IMR-90 (cell line): ENCODE measurements around the gene LAMB1. TPM values are rescaled to one million over a fixed set of nuclear protein-coding genes. Genes with fewer than 3 reads are reported as not detected.
"Not testable (repeated sequence)": the region's sequence is repeated elsewhere in the genome, so short reads cannot be mapped to it uniquely, and the experiment has no call there.

Experiments
- ATAC-seq: fragments of 200-7000 bp; cut with Tn5 transposase; 2 replicates; pipeline ENCODE4 v1.9.1; 2020; ENCODE audit warnings: low read depth, mild to moderate bottlenecking, moderate library complexity
- BruUV-seq: library from RNA; stranded (reverse); fragments of 400-500 nt; replicated peaks from 2 replicates; lab custom pipeline; 2021; lab: Mats Ljungman, UMichigan
- CTCF ChIA-PET: fragments of 300-600 bp; formaldehyde crosslinking; extraction: SDS; loops from one replicate; lab custom pipeline; 2021; ENCODE audit warnings: antibody characterized with exemption; lab: Yijun Ruan, JAX
- POLR2A ChIA-PET: fragments of 300-600 bp; sonication (Branson Sonifier 250); formaldehyde crosslinking; loops from one replicate; lab custom pipeline; 2022; ENCODE audit warnings: antibody characterized with exemption; ENCODE audit not compliant: unreplicated experiment; lab: Charles Lee
- DNase-seq: peaks from one replicate; pipeline ENCODE4 v3.0.0; 2013
- H2AFZ ChIP-seq: replicated peaks from 2 replicates; pipeline ENCODE3; 2013; ENCODE audit warnings: low read length, mild to moderate bottlenecking; ENCODE audit not compliant: poor library complexity
- H2AK5ac ChIP-seq: 2 replicates; pipeline ENCODE4 v1.6.1; 2013; ENCODE audit warnings: low read depth, low read length, inconsistent platforms
- H2AK9ac ChIP-seq: replicated peaks from 2 replicates; pipeline ENCODE3; 2013; ENCODE audit warnings: mild to moderate bottlenecking, low read depth, low read length, moderate library complexity; ENCODE audit not compliant: poor library complexity
- H2BK120ac ChIP-seq: 2 replicates; pipeline ENCODE4 v1.6.1; 2013; ENCODE audit warnings: low read depth, low read length, inconsistent platforms
- H2BK15ac ChIP-seq: 3 replicates; pipeline ENCODE4 v1.6.1; 2013; ENCODE audit warnings: low read depth, low read length, inconsistent platforms
- H2BK20ac ChIP-seq: 2 replicates; pipeline ENCODE4 v1.6.1; 2013; ENCODE audit warnings: low read depth, mild to moderate bottlenecking, inconsistent platforms, low read length, moderate library complexity
- H2BK5ac ChIP-seq: 2 replicates; pipeline ENCODE4 v1.6.1; 2013; ENCODE audit warnings: mild to moderate bottlenecking, low read depth, low read length, inconsistent platforms; ENCODE audit not compliant: poor library complexity, severe bottlenecking
- H3K14ac ChIP-seq: replicated peaks from 2 replicates; pipeline ENCODE4 v1.6.1; 2013; ENCODE audit warnings: low read depth, low read length, inconsistent platforms
- H3K18ac ChIP-seq: 2 replicates; pipeline ENCODE4 v1.6.1; 2013; ENCODE audit warnings: low read depth, low read length, control low read depth
- H3K23ac ChIP-seq: 2 replicates; pipeline ENCODE4 v1.6.1; 2013; ENCODE audit warnings: low read depth, low read length, inconsistent platforms
- H3K27ac ChIP-seq: 2 replicates; pipeline ENCODE4 v1.5.1; 2013; ENCODE audit warnings: mild to moderate bottlenecking, control low read depth, low read length; ENCODE audit not compliant: insufficient read depth
- H3K27me3 ChIP-seq: 2 replicates; pipeline ENCODE4 v1.6.1; 2013; ENCODE audit warnings: low read length; ENCODE audit not compliant: control insufficient read depth, insufficient read depth
- H3K36me3 ChIP-seq: 2 replicates; pipeline ENCODE4 v1.6.1; 2013; ENCODE audit warnings: low read length, mixed read lengths; ENCODE audit not compliant: control insufficient read depth, insufficient read depth
- H3K4ac ChIP-seq: 2 replicates; pipeline ENCODE4 v1.6.1; 2013; ENCODE audit warnings: low read depth, low read length, inconsistent platforms
- H3K4me1 ChIP-seq: 2 replicates; pipeline ENCODE4 v1.6.1; 2013; ENCODE audit warnings: low read length, mixed read lengths; ENCODE audit not compliant: control insufficient read depth, insufficient read depth
- H3K4me2 ChIP-seq: 2 replicates; pipeline ENCODE4 v1.6.1; 2013; ENCODE audit warnings: low read depth, mild to moderate bottlenecking, control low read depth, low read length, moderate library complexity
- H3K4me3 ChIP-seq: 2 replicates; pipeline ENCODE4 v1.5.1; 2013; ENCODE audit warnings: low read depth, mild to moderate bottlenecking, control low read depth, low read length, moderate library complexity; ENCODE audit not compliant: insufficient read depth
- H3K56ac ChIP-seq: 2 replicates; pipeline ENCODE4 v1.6.1; 2013; ENCODE audit warnings: low read length, inconsistent platforms; ENCODE audit not compliant: insufficient read depth; ENCODE audit errors: extremely low read depth
- H3K79me1 ChIP-seq, 2 experiments: 2 replicates each; pipeline ENCODE4 v1.6.1; 2013; ENCODE audit warnings: low read length in 2 of 2, inconsistent platforms in 1 of 2, low read depth in 1 of 2
- H3K9ac ChIP-seq: 2 replicates; pipeline ENCODE4 v1.6.1; 2013; ENCODE audit warnings: low read depth, low read length, control low read depth
- H3K9me1 ChIP-seq: 2 replicates; pipeline ENCODE4 v1.6.1; 2013; ENCODE audit warnings: low read length, inconsistent platforms; ENCODE audit not compliant: insufficient read depth
- H3K9me3 ChIP-seq: 2 replicates; pipeline ENCODE4 v1.6.1; 2013; ENCODE audit warnings: low read length; ENCODE audit not compliant: control insufficient read depth, insufficient read depth
- H4K20me1 ChIP-seq: 2 replicates; pipeline ENCODE4 v1.6.1; 2013; ENCODE audit warnings: low read length, inconsistent platforms; ENCODE audit not compliant: insufficient read depth
- H4K5ac ChIP-seq: 2 replicates; pipeline ENCODE4 v1.6.1; 2013; ENCODE audit warnings: mild to moderate bottlenecking, low read depth, low read length, control low read depth
- H4K8ac ChIP-seq, 2 experiments: 2 replicates each; pipeline ENCODE4 v1.6.1; 2013; ENCODE audit warnings: low read depth in 2 of 2, low read length in 2 of 2, control low read depth in 1 of 2, inconsistent platforms in 1 of 2
- H4K91ac ChIP-seq: 2 replicates; pipeline ENCODE4 v1.6.1; 2013; ENCODE audit warnings: low read depth, low read length, inconsistent platforms; ENCODE audit not compliant: insufficient read depth
- WGBS, 2 experiments: methylation state at CpG; one replicate each; pipeline versions ENCODE4 v1.1.5 to v1.1.7; 2013; ENCODE audit warnings: missing lambda C conversion rate in 2 of 2; ENCODE audit not compliant: insufficient read length in 1 of 2; ENCODE audit errors: extremely low coverage in 2 of 2; 5-methylcytosine and 5-hydroxymethylcytosine counted together
- dilution Hi-C: fragments of 300-500 bp; cut with HindIII; formaldehyde crosslinking; loops from one replicate; pipeline ENCODE4 v1.14.3; 2018; ENCODE audit warnings: low sequenced_read_pairs; ENCODE audit not compliant: unreplicated experiment
- in situ Hi-C: fragments of 300-500 bp; cut with MboI; formaldehyde crosslinking; loops from 3 replicates; pipeline ENCODE4 v1.14.3; 2019; ENCODE audit warnings: low sequenced_read_pairs, inconsistent platforms, mixed read lengths
- intact Hi-C: fragments of 100-400 bp; cut with micrococcal nuclease; formaldehyde crosslinking; loops from 2 replicates; pipeline ENCODE4 v1.10.0; 2022
- polyA plus RNA-seq, 3 experiments: library from polyadenylated mRNA; depleted of rRNA; stranded (reverse); fragments of >200 nt; gene quantifications; 2 replicates each; pipeline ENCODE4 v1.2.3, GENCODE V29; 2012; ENCODE audit warnings: low replicate concordance in 1 of 3
- total RNA-seq: library from RNA; depleted of rRNA; stranded (reverse); fragments of >200 nt; gene quantifications from 2 replicates; pipeline ENCODE4 v1.2.3, GENCODE V29; 2012

Gene LAMB1
- total and polyA plus RNA-seq, 2 of the 4 experiments (the other 2 are of a cell fraction), result 114 to 117 TPM

- H3K27me3 ChIP-seq, H2AFZ ChIP-seq, H2BK15ac ChIP-seq, dilution Hi-C loops, H3K4me1 ChIP-seq, H2BK120ac ChIP-seq, CTCF ChIA-PET, H3K27ac ChIP-seq, BruUV-seq, H2BK20ac ChIP-seq, H4K5ac ChIP-seq, H2AK5ac ChIP-seq, H3K4ac ChIP-seq, H3K56ac ChIP-seq, H2AK9ac ChIP-seq, H4K91ac ChIP-seq, H3K9me1 ChIP-seq, H3K9ac ChIP-seq, POLR2A ChIA-PET, intact Hi-C loops, ATAC-seq, H3K4me3 ChIP-seq, in situ Hi-C loops, H2BK5ac ChIP-seq, H3K9me3 ChIP-seq, DNase-seq, H3K36me3 ChIP-seq, H3K18ac ChIP-seq: not testable (repeated sequence)
- no CpG with 5 or more reads among the region's 8 CpGs for WGBS, 2 experiments
- Histone ChIP-seq H4K20me1 (peaks cover 22% of the 10 kb centered on the region), H3K23ac (peak overlapping the region; percentile 58; the same call in 1 of the 2 replicates), H3K4me2 (peak overlapping the region; percentile 86), H3K79me1 (peaks cover 26 to 37% of the 10 kb centered on the region in 2 experiments; a peak in 3 of 4 replicates), H3K14ac (peak overlapping the region; percentile 93; the same call in 1 of the 2 replicates), H4K8ac (0 out of 4 replicates have a peak overlapping the region, but pooled peaks of 1 of the 2 experiments have one; percentile 21)
These were observed 110.6 kb downstream of the LAMB1 start for GRCh38 chr7:107892367-107892741.
